HepG2 (cell line): ENCODE measurements around the gene PRUNE1. TPM values are rescaled to one million over a fixed set of nuclear protein-coding genes. Genes with fewer than 3 reads are reported as not detected.

Experiments used
- CENPX ChIP-seq: sonication (generic); formaldehyde crosslinking; IDR thresholded peaks from 2 replicates; pipeline ENCODE4 v1.9.0; 2021; ENCODE audit warnings: mild to moderate bottlenecking, missing genetic modification reagents, moderate library complexity
- KDM1A ChIP-seq: IDR thresholded peaks from 2 replicates; pipeline ENCODE4 v1.6.1; 2016; ENCODE audit warnings: missing compliant biosample characterization
- NFE2L2 ChIP-seq: fragments of 150-350 bp; IDR thresholded peaks from 2 replicates; pipeline ENCODE4 v1.6.1; 2014; ENCODE audit warnings: low read length
- POLR2G ChIP-seq: fragments of 200-400 bp; formaldehyde crosslinking; IDR thresholded peaks from 2 replicates; pipeline ENCODE4 v1.6.1; 2018; ENCODE audit warnings: mild to moderate bottlenecking, low read depth, low read length, moderate library complexity
- RBM39 ChIP-seq: fragments of 200-400 bp; formaldehyde crosslinking; IDR thresholded peaks from one replicate; pipeline ENCODE4 v1.6.1; 2018; ENCODE audit warnings: antibody characterized with exemption, mild to moderate bottlenecking, low read depth, low read length; ENCODE audit not compliant: poor library complexity, severe bottlenecking
- SNAPC2 ChIP-seq: sonication (generic); formaldehyde crosslinking; IDR thresholded peaks from 2 replicates; pipeline ENCODE4 v1.8.1; 2022; ENCODE audit warnings: mild to moderate bottlenecking, missing genetic modification reagents
- SP2 ChIP-seq: sonication (generic); formaldehyde crosslinking; IDR thresholded peaks from 2 replicates; pipeline ENCODE4 v1.5.1; 2020; ENCODE audit warnings: mild to moderate bottlenecking, missing genetic modification reagents
- YEATS2 ChIP-seq: sonication (generic); formaldehyde crosslinking; IDR thresholded peaks from 2 replicates; pipeline ENCODE4 v1.4.0; 2020; ENCODE audit warnings: missing genetic modification reagents, borderline replicate concordance
- ZMAT3 ChIP-seq: sonication (generic); formaldehyde crosslinking; conservative IDR thresholded peaks from 2 replicates; pipeline ENCODE4 v1.7.0; 2021; ENCODE audit warnings: missing genetic modification reagents
- ZNF317 ChIP-seq: sonication (generic); formaldehyde crosslinking; IDR thresholded peaks from 2 replicates; pipeline ENCODE4 v1.5.0; 2020; ENCODE audit warnings: mild to moderate bottlenecking, missing genetic modification reagents
- ZNF616 ChIP-seq: sonication (generic); formaldehyde crosslinking; IDR thresholded peaks from 2 replicates; pipeline ENCODE4 v1.5.0; 2020; ENCODE audit warnings: low read depth, mild to moderate bottlenecking, missing genetic modification reagents
- polyA plus RNA-seq, 8 experiments: library from polyadenylated mRNA; depleted of rRNA in 3 of 8; stranded (reverse) in 7 of 8; unstranded in 1 of 8; fragments of >200 nt; fragmentation: Illumina TruSeq in 4 of 8; extraction: Trizol in 4 of 8; gene quantifications; 2 replicates each; pipeline versions ENCODE4 v1.2.1 to v1.2.3, GENCODE V29; 2011 to 2016; ENCODE audit warnings: low read depth in 4 of 8, missing spikeins in 1 of 8, mixed read lengths in 1 of 8; ENCODE audit not compliant: insufficient read depth in 1 of 8
- total RNA-seq, 5 experiments: library from RNA; depleted of rRNA; stranded (reverse); fragments of >200 nt; fragmentation: Illumina TruSeq; extraction: Trizol; gene quantifications; 2 replicates each; pipeline ENCODE4 v1.2.3, GENCODE V29; 2016; ENCODE audit warnings: low read depth in 1 of 5
- TF ChIP-seq, protein P1 (sequence below): sonication (generic); formaldehyde crosslinking; IDR thresholded peaks from 2 replicates; pipeline ENCODE4 v1.5.0; 2020; ENCODE audit warnings: missing genetic modification reagents
- TF ChIP-seq, protein P2 (sequence below), 2 experiments: sonication (generic) in 1 of 2; formaldehyde crosslinking in 1 of 2; IDR thresholded peaks; 2 replicates each; pipeline versions ENCODE4 v1.4.0 to v1.6.1; 2018 to 2020; ENCODE audit warnings: missing genetic modification reagents in 2 of 2, borderline replicate concordance in 1 of 2, low read depth in 1 of 2, mild to moderate bottlenecking in 1 of 2, missing biosample characterization in 1 of 2
- TF ChIP-seq, protein P3 (sequence below): sonication (generic); formaldehyde crosslinking; IDR thresholded peaks from 2 replicates; pipeline ENCODE4 v1.4.0; 2020; ENCODE audit warnings: missing genetic modification reagents, borderline replicate concordance
- TF ChIP-seq, protein P4 (sequence below): sonication (generic); formaldehyde crosslinking; IDR thresholded peaks from one replicate; pipeline ENCODE4 v1.5.1; 2020; ENCODE audit warnings: mild to moderate bottlenecking, missing genetic modification reagents; ENCODE audit errors: not compliant biosample characterization

The PRUNE1 gene
- total and polyA plus RNA-seq, 2 of the 13 experiments (the other 11 are each of a cell fraction or from before 2014, with no cell fraction given), result 19.0 to 31.9 TPM

DNA sequence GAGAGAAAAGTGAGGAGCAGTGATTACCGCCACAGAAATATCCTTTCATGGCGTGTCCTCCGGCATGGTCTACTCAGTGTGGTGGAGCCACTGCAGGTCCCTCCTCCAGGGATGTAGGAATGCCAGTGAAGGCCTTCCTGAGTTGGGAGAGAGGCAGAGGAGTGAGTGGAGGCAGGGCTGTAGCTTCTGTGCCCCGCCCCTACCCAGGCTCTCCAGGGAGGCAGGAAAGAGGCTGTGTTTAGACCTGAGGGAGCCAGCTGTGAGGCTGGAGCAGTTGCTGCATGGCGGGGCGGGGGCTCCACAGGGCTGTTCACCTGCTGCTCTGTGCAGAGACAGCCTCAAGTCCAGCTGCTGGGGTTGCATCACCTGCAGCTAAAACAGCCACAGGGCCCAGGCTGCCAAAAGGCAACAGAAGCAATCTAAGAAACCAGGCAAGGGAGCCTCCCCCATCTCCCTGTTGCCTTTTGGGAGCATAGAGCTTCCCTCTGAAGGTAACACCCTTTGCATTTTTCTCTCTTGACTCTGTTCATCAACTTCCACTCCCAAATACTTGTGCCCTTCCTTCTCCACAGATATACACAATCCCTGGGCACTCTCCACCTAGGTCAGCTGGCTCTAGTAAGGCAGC is 27.0 kb upstream of the PRUNE1 start (continued):
- TF ChIP-seq, protein P1, sequence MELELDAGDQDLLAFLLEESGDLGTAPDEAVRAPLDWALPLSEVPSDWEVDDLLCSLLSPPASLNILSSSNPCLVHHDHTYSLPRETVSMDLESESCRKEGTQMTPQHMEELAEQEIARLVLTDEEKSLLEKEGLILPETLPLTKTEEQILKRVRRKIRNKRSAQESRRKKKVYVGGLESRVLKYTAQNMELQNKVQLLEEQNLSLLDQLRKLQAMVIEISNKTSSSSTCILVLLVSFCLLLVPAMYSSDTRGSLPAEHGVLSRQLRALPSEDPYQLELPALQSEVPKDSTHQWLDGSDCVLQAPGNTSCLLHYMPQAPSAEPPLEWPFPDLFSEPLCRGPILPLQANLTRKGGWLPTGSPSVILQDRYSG (CRISPR knock-in tag), result no peak
- TF ChIP-seq YEATS2 (CRISPR knock-in tag) (no peak), CENPX (no peak), ZNF317 (CRISPR knock-in tag) (no peak), SP2 (CRISPR knock-in tag) (no peak), ZNF616 (CRISPR knock-in tag) (no peak), KDM1A (no peak), ZMAT3 (CRISPR knock-in tag) (no peak), SNAPC2 (CRISPR knock-in tag) (no peak; the same call in 1 of the 2 replicates), RBM39 (no peak), NFE2L2 (no peak), POLR2G (peak; percentile 81)
- TF ChIP-seq, protein P2, sequence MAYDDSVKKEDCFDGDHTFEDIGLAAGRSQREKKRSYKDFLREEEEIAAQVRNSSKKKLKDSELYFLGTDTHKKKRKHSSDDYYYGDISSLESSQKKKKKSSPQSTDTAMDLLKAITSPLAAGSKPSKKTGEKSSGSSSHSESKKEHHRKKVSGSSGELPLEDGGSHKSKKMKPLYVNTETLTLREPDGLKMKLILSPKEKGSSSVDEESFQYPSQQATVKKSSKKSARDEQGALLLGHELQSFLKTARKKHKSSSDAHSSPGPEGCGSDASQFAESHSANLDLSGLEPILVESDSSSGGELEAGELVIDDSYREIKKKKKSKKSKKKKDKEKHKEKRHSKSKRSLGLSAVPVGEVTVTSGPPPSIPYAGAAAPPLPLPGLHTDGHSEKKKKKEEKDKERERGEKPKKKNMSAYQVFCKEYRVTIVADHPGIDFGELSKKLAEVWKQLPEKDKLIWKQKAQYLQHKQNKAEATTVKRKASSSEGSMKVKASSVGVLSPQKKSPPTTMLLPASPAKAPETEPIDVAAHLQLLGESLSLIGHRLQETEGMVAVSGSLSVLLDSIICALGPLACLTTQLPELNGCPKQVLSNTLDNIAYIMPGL (CRISPR knock-in tag; IDR thresholded peaks at IDR 0.05; ENCODE audit: borderline replicate concordance in 1 of 2, low read depth in 1 of 2), result peak in 1 of 2 experiments; percentile 17; a peak in 1 of 4 replicates
- TF ChIP-seq, protein P3, sequence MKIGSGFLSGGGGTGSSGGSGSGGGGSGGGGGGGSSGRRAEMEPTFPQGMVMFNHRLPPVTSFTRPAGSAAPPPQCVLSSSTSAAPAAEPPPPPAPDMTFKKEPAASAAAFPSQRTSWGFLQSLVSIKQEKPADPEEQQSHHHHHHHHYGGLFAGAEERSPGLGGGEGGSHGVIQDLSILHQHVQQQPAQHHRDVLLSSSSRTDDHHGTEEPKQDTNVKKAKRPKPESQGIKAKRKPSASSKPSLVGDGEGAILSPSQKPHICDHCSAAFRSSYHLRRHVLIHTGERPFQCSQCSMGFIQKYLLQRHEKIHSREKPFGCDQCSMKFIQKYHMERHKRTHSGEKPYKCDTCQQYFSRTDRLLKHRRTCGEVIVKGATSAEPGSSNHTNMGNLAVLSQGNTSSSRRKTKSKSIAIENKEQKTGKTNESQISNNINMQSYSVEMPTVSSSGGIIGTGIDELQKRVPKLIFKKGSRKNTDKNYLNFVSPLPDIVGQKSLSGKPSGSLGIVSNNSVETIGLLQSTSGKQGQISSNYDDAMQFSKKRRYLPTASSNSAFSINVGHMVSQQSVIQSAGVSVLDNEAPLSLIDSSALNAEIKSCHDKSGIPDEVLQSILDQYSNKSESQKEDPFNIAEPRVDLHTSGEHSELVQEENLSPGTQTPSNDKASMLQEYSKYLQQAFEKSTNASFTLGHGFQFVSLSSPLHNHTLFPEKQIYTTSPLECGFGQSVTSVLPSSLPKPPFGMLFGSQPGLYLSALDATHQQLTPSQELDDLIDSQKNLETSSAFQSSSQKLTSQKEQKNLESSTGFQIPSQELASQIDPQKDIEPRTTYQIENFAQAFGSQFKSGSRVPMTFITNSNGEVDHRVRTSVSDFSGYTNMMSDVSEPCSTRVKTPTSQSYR (CRISPR knock-in tag), result 0 out of 2 replicates have a peak, but pooled peaks have one; percentile 21
- TF ChIP-seq, protein P4, sequence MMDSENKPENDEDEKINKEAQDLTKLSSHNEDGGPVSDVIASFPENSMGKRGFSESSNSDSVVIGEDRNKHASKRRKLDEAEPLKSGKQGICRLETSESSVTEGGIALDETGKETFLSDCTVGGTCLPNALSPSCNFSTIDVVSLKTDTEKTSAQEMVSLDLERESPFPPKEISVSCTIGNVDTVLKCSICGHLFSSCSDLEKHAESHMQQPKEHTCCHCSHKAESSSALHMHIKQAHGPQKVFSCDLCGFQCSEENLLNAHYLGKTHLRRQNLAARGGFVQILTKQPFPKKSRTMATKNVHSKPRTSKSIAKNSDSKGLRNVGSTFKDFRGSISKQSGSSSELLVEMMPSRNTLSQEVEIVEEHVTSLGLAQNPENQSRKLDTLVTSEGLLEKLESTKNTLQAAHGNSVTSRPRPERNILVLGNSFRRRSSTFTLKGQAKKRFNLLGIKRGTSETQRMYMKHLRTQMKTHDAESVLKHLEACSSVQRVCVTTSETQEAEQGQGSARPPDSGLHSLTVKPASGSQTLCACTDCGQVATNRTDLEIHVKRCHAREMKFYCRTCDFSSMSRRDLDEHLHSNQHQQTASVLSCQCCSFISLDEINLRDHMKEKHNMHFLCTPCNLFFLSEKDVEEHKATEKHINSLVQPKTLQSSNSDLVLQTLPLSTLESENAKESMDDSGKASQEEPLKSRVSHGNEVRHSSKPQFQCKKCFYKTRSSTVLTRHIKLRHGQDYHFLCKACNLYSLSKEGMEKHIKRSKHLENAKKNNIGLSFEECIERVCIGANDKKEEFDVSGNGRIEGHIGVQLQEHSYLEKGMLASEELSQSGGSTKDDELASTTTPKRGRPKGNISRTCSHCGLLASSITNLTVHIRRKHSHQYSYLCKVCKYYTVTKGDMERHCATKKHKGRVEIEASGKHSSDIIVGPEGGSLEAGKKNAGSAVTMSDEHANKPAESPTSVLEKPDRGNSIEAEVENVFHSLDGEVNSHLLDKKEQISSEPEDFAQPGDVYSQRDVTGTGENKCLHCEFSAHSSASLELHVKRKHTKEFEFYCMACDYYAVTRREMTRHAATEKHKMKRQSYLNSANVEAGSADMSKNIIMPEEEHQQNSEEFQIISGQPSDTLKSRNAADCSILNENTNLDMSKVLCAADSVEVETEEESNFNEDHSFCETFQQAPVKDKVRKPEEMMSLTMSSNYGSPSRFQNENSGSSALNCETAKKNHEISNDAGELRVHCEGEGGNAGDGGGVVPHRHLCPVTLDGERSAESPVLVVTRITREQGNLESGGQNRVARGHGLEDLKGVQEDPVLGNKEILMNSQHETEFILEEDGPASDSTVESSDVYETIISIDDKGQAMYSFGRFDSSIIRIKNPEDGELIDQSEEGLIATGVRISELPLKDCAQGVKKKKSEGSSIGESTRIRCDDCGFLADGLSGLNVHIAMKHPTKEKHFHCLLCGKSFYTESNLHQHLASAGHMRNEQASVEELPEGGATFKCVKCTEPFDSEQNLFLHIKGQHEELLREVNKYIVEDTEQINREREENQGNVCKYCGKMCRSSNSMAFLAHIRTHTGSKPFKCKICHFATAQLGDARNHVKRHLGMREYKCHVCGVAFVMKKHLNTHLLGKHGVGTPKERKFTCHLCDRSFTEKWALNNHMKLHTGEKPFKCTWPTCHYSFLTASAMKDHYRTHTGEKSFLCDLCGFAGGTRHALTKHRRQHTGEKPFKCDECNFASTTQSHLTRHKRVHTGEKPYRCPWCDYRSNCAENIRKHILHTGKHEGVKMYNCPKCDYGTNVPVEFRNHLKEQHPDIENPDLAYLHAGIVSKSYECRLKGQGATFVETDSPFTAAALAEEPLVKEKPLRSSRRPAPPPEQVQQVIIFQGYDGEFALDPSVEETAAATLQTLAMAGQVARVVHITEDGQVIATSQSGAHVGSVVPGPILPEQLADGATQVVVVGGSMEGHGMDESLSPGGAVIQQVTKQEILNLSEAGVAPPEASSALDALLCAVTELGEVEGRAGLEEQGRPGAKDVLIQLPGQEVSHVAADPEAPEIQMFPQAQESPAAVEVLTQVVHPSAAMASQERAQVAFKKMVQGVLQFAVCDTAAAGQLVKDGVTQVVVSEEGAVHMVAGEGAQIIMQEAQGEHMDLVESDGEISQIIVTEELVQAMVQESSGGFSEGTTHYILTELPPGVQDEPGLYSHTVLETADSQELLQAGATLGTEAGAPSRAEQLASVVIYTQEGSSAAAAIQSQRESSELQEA (CRISPR knock-in tag), result peak; percentile 100
